GM18505 (cell line): ENCODE results near the gene NFAM1.

Experiments
- ATAC-seq: cut with Tn5 transposase; IDR thresholded peaks from one replicate; pipeline ENCODE4 v1.9.1; 2021; ENCODE audit not compliant: unreplicated experiment
- POLR2A ChIP-seq: IDR thresholded peaks from 4 replicates; pipeline ENCODE4 v1.6.1; 2011; ENCODE audit warnings: borderline replicate concordance; ENCODE audit not compliant: insufficient read depth, insufficient read length; ENCODE audit errors: extremely low read depth

The NFAM1 gene

GRCh38 chr22:42432020-42432596, at the start of gene NFAM1:
NFAM1 (minus strand) TSS chr22:42432403; CDS start chr22:42432357, 46 bp downstream.
- no peak for TF ChIP-seq POLR2A
- no peak for ATAC-seq

GRCh38 chr22:42475122-42475521, 42.9 kb upstream of the NFAM1 start:
- no peak for TF ChIP-seq POLR2A
- no peak for ATAC-seq

- ATAC-seq: no peak
- no peak for TF ChIP-seq POLR2A
Measured at GRCh38 chr22:42473484-42474193, 41.4 kb upstream of the NFAM1 start.

GRCh38 chr22:42472671-42473070, 40.5 kb upstream of the NFAM1 start:
- no peak for TF ChIP-seq POLR2A
- no peak for ATAC-seq

GRCh38 chr22:42471441-42471840, 39.2 kb upstream of the NFAM1 start:
- ATAC-seq: no peak
- TF ChIP-seq POLR2A: no peak

GRCh38 chr22:42470366-42471082, 38.3 kb upstream of the NFAM1 start:
- ATAC-seq: no peak
- TF ChIP-seq POLR2A: no peak

GRCh38 chr22:42468841-42469240, 36.6 kb upstream of the NFAM1 start:
- ATAC-seq: no peak
- TF ChIP-seq POLR2A: no peak

- no peak for TF ChIP-seq POLR2A
- ATAC-seq: no peak
Measured at GRCh38 chr22:42462016-42462415, 29.8 kb upstream of the NFAM1 start.

- no peak for ATAC-seq
- TF ChIP-seq POLR2A: no peak
Measured at GRCh38 chr22:42461511-42461910, 29.3 kb upstream of the NFAM1 start.

- no peak for ATAC-seq
- TF ChIP-seq POLR2A: no peak
Measured at GRCh38 chr22:42459287-42460063, 27.3 kb upstream of the NFAM1 start.

GRCh38 chr22:42452916-42453315, 20.7 kb upstream of the NFAM1 start:
- ATAC-seq: no peak
- TF ChIP-seq POLR2A: no peak

- ATAC-seq: no peak
- TF ChIP-seq POLR2A: no peak
Measured at GRCh38 chr22:42452456-42452855, 20.3 kb upstream of the NFAM1 start.

GRCh38 chr22:42451499-42452145, 19.4 kb upstream of the NFAM1 start:
- no peak for TF ChIP-seq POLR2A
- no peak for ATAC-seq
